Gastrocnemius medialis (tissue), 4 donors: Measurements from ENCODE around the gene CREBBP. TPM values are rescaled to one million over a fixed set of nuclear protein-coding genes. Genes with fewer than 3 reads are reported as not detected.

Experiments used
- ATAC-seq, 2 donors: fragments of 150-250 bp; one replicate each; pipeline ENCODE4 v1.9.1; 2016
- DNase-seq, 2 donors: peaks; one replicate each; pipeline ENCODE4 v3.0.0-alpha.2; 2019
- H3K27ac ChIP-seq, 4 donors: fragments of 200-600 bp; sonication (generic); 1 replicate in 1 of 4; 2 replicates in 3 of 4; pipeline ENCODE4 v1.5.1; 2016 to 2018; ENCODE audit warnings: mild to moderate bottlenecking in 2 of 4, moderate library complexity in 1 of 4
- H3K27me3 ChIP-seq, 3 donors: fragments of 200-600 bp; sonication (generic) in 2 of 3; 1 replicate in 1 of 3; 2 replicates in 2 of 3; pipeline versions ENCODE4 v1.5.1 to v1.6.0; 2016 to 2019; ENCODE audit warnings: mild to moderate bottlenecking in 1 of 3, moderate library complexity in 1 of 3
- H3K36me3 ChIP-seq, 2 donors: fragments of 200-600 bp; sonication (generic) in 1 of 2; one replicate each; pipeline ENCODE4 v1.5.1; 2017 to 2018
- H3K4me1 ChIP-seq, 2 donors: fragments of 200-600 bp; sonication (generic) in 1 of 2; one replicate each; pipeline ENCODE4 v1.5.1; 2016 to 2017; ENCODE audit warnings: mild to moderate bottlenecking in 2 of 2
- H3K4me3 ChIP-seq, 4 donors: fragments of 200-600 bp; sonication (generic) in 3 of 4; 1 replicate in 1 of 4; 2 replicates in 3 of 4; pipeline ENCODE4 v1.5.1; 2016 to 2019; ENCODE audit warnings: mild to moderate bottlenecking in 2 of 4
- H3K9me3 ChIP-seq, 3 donors: fragments of 200-600 bp; sonication (generic) in 2 of 3; 1 replicate in 1 of 3; 2 replicates in 2 of 3; pipeline ENCODE4 v1.5.1; 2016 to 2019
- POLR2A ChIP-seq, 2 donors: fragments of 450-650 bp; IDR thresholded peaks; one replicate each; pipeline ENCODE4 v1.6.1; 2017; ENCODE audit warnings: antibody characterized with exemption in 2 of 2, mild to moderate bottlenecking in 2 of 2, moderate library complexity in 2 of 2
- in situ Hi-C, 4 donors: fragments of 200-750 bp; cut with MboI; loops; one replicate each; pipeline versions ENCODE4 v1.15.0 to v1.8.0; 2017; ENCODE audit warnings: low sequenced_read_pairs in 4 of 4
- intact Hi-C: fragments of 100-400 bp; cut with DNase I; formaldehyde crosslinking; loops from one replicate; pipeline ENCODE4 v1.15.1; 2023; ENCODE audit warnings: low total_unique reads
- total RNA-seq, 4 donors: library from RNA; depleted of rRNA; stranded (reverse); fragments of >200 nt; gene quantifications; one replicate each; pipeline versions ENCODE4 v1.1.0 to v1.2.3, GENCODE V29; 2016
- TF ChIP-seq, protein P1 (sequence below), 5 experiments: fragments of 450-650 bp in 3 of 5; fragments of 200-600 bp in 2 of 5; sonication (generic) in 2 of 5; IDR thresholded peaks in 4 of 5; conservative IDR thresholded peaks in 1 of 5; 1 replicate in 4 of 5; 2 replicates in 1 of 5; pipeline ENCODE4 v1.5.1; 2016 to 2019; ENCODE audit warnings: antibody characterized with exemption in 5 of 5, mild to moderate bottlenecking in 3 of 5, moderate library complexity in 3 of 5

CREBBP gene
- total RNA-seq, 4 donors from 2014 or later = 39.8 to 61.3 (median 53.5) TPM

DNA sequence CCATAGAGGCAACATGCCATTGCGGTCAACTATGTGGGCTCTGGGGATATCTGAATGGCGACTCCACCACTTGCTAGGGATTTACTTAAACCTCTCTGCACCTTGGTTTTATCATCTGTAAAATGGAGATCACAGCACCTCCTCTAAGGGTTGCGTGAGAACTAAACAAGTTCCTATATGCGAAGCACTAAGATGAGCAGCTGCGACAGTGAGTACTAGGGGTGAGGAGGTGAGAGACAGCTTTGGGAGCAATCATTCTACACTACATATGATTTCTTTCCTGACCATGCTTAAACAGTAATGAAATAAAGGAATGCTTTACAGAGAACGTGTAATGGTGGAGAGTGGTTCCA, 61.4 kb downstream of the CREBBP start:
- Histone ChIP-seq H3K27me3 (no peaks in the 10 kb centered on the region), H3K9me3 (no peaks in the 10 kb centered on the region), H3K36me3 (no peaks in the 10 kb centered on the region), H3K27ac (no peak overlapping the region), H3K4me1 (peaks cover 73 to 83% of the 10 kb centered on the region in 2 donors), H3K4me3 (no peak overlapping the region)
- intact Hi-C loops = no loop called here
- ATAC-seq (no peak), DNase-seq (no peak)
- in situ Hi-C loops = no loop called here
- TF ChIP-seq POLR2A (IDR thresholded peaks at IDR 0.05) = no peak
- TF ChIP-seq, protein P1, sequence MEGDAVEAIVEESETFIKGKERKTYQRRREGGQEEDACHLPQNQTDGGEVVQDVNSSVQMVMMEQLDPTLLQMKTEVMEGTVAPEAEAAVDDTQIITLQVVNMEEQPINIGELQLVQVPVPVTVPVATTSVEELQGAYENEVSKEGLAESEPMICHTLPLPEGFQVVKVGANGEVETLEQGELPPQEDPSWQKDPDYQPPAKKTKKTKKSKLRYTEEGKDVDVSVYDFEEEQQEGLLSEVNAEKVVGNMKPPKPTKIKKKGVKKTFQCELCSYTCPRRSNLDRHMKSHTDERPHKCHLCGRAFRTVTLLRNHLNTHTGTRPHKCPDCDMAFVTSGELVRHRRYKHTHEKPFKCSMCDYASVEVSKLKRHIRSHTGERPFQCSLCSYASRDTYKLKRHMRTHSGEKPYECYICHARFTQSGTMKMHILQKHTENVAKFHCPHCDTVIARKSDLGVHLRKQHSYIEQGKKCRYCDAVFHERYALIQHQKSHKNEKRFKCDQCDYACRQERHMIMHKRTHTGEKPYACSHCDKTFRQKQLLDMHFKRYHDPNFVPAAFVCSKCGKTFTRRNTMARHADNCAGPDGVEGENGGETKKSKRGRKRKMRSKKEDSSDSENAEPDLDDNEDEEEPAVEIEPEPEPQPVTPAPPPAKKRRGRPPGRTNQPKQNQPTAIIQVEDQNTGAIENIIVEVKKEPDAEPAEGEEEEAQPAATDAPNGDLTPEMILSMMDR (IDR thresholded peaks at IDR 0.05 in 4 of 5, conservative IDR thresholded peaks at IDR 0.05 in 1 of 5) = no peak

DNA sequence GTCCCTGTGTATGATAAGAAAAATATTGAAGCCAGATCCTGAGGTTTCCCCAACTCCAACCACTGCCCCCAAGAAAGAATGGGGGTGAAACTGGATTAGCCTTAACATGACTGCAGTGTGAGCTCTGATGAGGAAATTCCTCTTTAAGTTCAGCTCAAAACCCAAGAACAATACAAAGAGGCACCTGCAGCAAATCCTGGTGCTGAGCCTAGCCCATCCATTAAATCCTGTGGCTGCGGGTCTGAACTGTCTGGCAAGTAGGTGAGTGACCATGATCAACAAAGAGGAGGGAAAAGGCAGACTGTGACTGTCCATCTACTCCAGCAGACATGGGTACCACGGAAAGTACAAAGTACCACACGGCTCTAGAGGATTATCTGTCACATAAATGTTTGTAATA, 64.2 kb downstream of the CREBBP start:
- Histone ChIP-seq H3K27me3 (no peaks in the 10 kb centered on the region), H3K4me1 (peaks cover 69 to 71% of the 10 kb centered on the region in 2 donors), H3K9me3 (no peaks in the 10 kb centered on the region), H3K36me3 (no peaks in the 10 kb centered on the region), H3K4me3 (no peak overlapping the region), H3K27ac (no peak overlapping the region)
- intact Hi-C loops = no loop called here
- TF ChIP-seq POLR2A (IDR thresholded peaks at IDR 0.05) = no peak
- TF ChIP-seq, protein P1 (IDR thresholded peaks at IDR 0.05 in 4 of 5, conservative IDR thresholded peaks at IDR 0.05 in 1 of 5) = no peak
- DNase-seq (no peak), ATAC-seq (no peak)
- in situ Hi-C loops = no loop called here

GRCh38 chr16:3814755-3815154, 65.8 kb downstream of the CREBBP start:
- DNase-seq = no peak
- Histone ChIP-seq H3K9me3 (no peaks in the 10 kb centered on the region), H3K4me1 (peaks cover 58% of the 10 kb centered on the region in 2 donors), H3K27ac (no peak overlapping the region), H3K4me3 (no peak overlapping the region), H3K27me3 (no peaks in the 10 kb centered on the region), H3K36me3 (no peaks in the 10 kb centered on the region)
- intact Hi-C loops (no loop called here), in situ Hi-C loops (no loop called here)
- no peak for ATAC-seq
- TF ChIP-seq, protein P1 (IDR thresholded peaks at IDR 0.05 in 4 of 5, conservative IDR thresholded peaks at IDR 0.05 in 1 of 5) = no peak
- TF ChIP-seq POLR2A (IDR thresholded peaks at IDR 0.05) = no peak

GRCh38 chr16:3812469-3813172, 67.9 kb downstream of the CREBBP start:
- ATAC-seq (no peak), DNase-seq (no peak)
- Histone ChIP-seq H3K27me3 (no peaks in the 10 kb centered on the region), H3K4me1 (peaks cover 56 to 58% of the 10 kb centered on the region in 2 donors), H3K27ac (peak overlapping the region in 2 of 4 donors; percentile 4 to 58), H3K4me3 (no peak overlapping the region), H3K36me3 (no peaks in the 10 kb centered on the region), H3K9me3 (no peaks in the 10 kb centered on the region)
- in situ Hi-C loops (no loop called here), intact Hi-C loops (no loop called here)
- no peak for TF ChIP-seq POLR2A (IDR thresholded peaks at IDR 0.05)
- TF ChIP-seq, protein P1 (IDR thresholded peaks at IDR 0.05 in 4 of 5, conservative IDR thresholded peaks at IDR 0.05 in 1 of 5) = no peak

DNA sequence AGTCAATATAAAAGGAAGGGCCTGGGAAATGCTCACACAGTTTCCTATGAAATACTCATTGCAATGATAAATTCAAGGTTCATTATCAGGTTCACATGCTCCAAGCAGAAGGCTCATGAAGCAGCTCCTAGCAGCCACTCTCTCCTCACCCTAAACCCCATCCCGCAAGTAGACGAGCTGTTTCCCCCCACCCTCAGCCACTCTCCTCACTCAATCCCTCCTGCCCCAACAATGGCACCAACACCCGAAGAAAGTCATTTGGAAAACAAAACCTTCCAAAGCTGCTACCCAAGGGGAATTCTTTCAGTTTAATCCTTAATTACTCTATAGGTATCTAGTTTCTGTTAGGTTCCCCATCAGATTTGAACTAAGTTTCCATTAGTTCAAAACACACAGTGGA, 69.7 kb downstream of the CREBBP start:
- no peaks in the 10 kb centered on the region for H3K27me3 ChIP-seq
- ATAC-seq = no peak
- H3K27ac ChIP-seq = peak overlapping the region in 3 of 4 donors; percentile 0 to 58 (median 5)
- no peak for TF ChIP-seq POLR2A (IDR thresholded peaks at IDR 0.05)
- TF ChIP-seq, protein P1 (IDR thresholded peaks at IDR 0.05 in 4 of 5, conservative IDR thresholded peaks at IDR 0.05 in 1 of 5) = no peak
- H3K4me3 ChIP-seq = no peak overlapping the region
- H3K9me3 ChIP-seq = no peaks in the 10 kb centered on the region
- H3K4me1 ChIP-seq = peaks cover 52 to 57% of the 10 kb centered on the region in 2 donors
- intact Hi-C loops (no loop called here), in situ Hi-C loops (no loop called here)
- no peaks in the 10 kb centered on the region for H3K36me3 ChIP-seq
- no peak for DNase-seq
